Astrocyte of the hippocampus (primary cell): ENCODE measurements around the gene P3H4.
"Not testable (repeated sequence)": the region's sequence is repeated elsewhere in the genome, so short reads cannot be mapped to it uniquely, and the experiment has no call there.

ENCODE experiments used
- DNase-seq: peaks from one replicate; pipeline ENCODE4 v3.0.0; 2011; ENCODE audit warnings: low read depth, low spot score

The P3H4 gene

GRCh38 chr17:41794540-41794975 is 17.2 kb downstream of the P3H4 start:
- DNase-seq = no peak

GRCh38 chr17:41793784-41794539 is 17.8 kb downstream of the P3H4 start:
- DNase-seq = no peak

- peak; percentile 69 for DNase-seq
Observed at GRCh38 chr17:41792845-41793783, 18.6 kb downstream of the P3H4 start.

GRCh38 chr17:41787021-41787418 is 24.7 kb downstream of the P3H4 start:
- DNase-seq = no peak

GRCh38 chr17:41786227-41787020 is 25.3 kb downstream of the P3H4 start, which contains the start of gene JUP:
Gene JUP (minus strand): TSS chr17:41786711. CDS start chr17:41771854, 14,857 bp downstream.
- peak; percentile 100 for DNase-seq

- no peak for DNase-seq
Observed at GRCh38 chr17:41785859-41786226, 25.9 kb downstream of the P3H4 start.

GRCh38 chr17:41785091-41785858 is 26.5 kb downstream of the P3H4 start:
- DNase-seq = peak; percentile 56

GRCh38 chr17:41784207-41784744 is 27.5 kb downstream of the P3H4 start:
- DNase-seq = peak; percentile 73

GRCh38 chr17:41782142-41782541 is 29.6 kb downstream of the P3H4 start:
- DNase-seq = no peak

GRCh38 chr17:41781404-41782110 is 30.2 kb downstream of the P3H4 start:
- no peak for DNase-seq

- no peak for DNase-seq
Observed at GRCh38 chr17:41779954-41780353, 31.8 kb downstream of the P3H4 start.

GRCh38 chr17:41777574-41778188 is 34.1 kb downstream of the P3H4 start:
- DNase-seq = peak; percentile 95

GRCh38 chr17:41777157-41777573 is 34.6 kb downstream of the P3H4 start:
- peak; percentile 87 for DNase-seq

- not testable (repeated sequence) for DNase-seq
Observed at GRCh38 chr17:41776262-41776900, 35.4 kb downstream of the P3H4 start.

GRCh38 chr17:41775394-41776226 is 36.1 kb downstream of the P3H4 start:
- no peak for DNase-seq

GRCh38 chr17:41773731-41774193 is 38.0 kb downstream of the P3H4 start:
- no peak for DNase-seq

GRCh38 chr17:41773190-41773588 is 38.6 kb downstream of the P3H4 start:
- peak; percentile 91 for DNase-seq
